H9 (cell line): Measurements from ENCODE around the gene TMEM63C. TPM values are rescaled to one million over a fixed set of nuclear protein-coding genes. Genes with fewer than 3 reads are reported as not detected.

Experiments used
- DNase-seq: peaks from one replicate; pipeline ENCODE4 v3.0.0-alpha.2; 2017
- H2AFZ ChIP-seq: one replicate; pipeline ENCODE4 v1.6.1; 2013; ENCODE audit warnings: mild to moderate bottlenecking, low read length, control low read depth, moderate library complexity
- H2AK5ac ChIP-seq: 2 replicates; pipeline ENCODE4 v1.6.1; 2013; ENCODE audit warnings: low read length, control low read depth, mixed read lengths; ENCODE audit not compliant: insufficient read length
- H2BK120ac ChIP-seq: one replicate; pipeline ENCODE4 v1.6.1; 2013; ENCODE audit warnings: low read depth, mild to moderate bottlenecking, low read length, control low read depth, inconsistent platforms; ENCODE audit not compliant: poor library complexity, severe bottlenecking
- H2BK12ac ChIP-seq: 2 replicates; pipeline ENCODE4 v1.6.1; 2013; ENCODE audit warnings: low read length, control low read depth, mixed read lengths, low read depth; ENCODE audit not compliant: insufficient read length
- H2BK15ac ChIP-seq: 2 replicates; pipeline ENCODE4 v1.6.1; 2013; ENCODE audit warnings: low read depth, low read length, control low read depth
- H2BK20ac ChIP-seq: one replicate; pipeline ENCODE4 v1.6.1; 2013; ENCODE audit warnings: low read depth, mild to moderate bottlenecking, low read length, control low read depth, inconsistent platforms; ENCODE audit not compliant: poor library complexity, severe bottlenecking
- H2BK5ac ChIP-seq: 2 replicates; pipeline ENCODE4 v1.6.1; 2013; ENCODE audit warnings: low read length, control low read depth, mixed read lengths; ENCODE audit not compliant: insufficient read length
- H3K14ac ChIP-seq: 2 replicates; pipeline ENCODE4 v1.6.1; 2013; ENCODE audit warnings: low read length, control low read depth; ENCODE audit not compliant: insufficient read depth
- H3K18ac ChIP-seq: 2 replicates; pipeline ENCODE4 v1.6.1; 2013; ENCODE audit warnings: low read depth, mild to moderate bottlenecking, mixed read lengths, low read length, control low read depth; ENCODE audit not compliant: insufficient read length
- H3K23ac ChIP-seq: 2 replicates; pipeline ENCODE4 v1.6.1; 2013; ENCODE audit warnings: low read length, control low read depth, mixed read lengths, low read depth; ENCODE audit not compliant: insufficient read length
- H3K23me2 ChIP-seq: 2 replicates; pipeline ENCODE4 v1.6.1; 2013; ENCODE audit warnings: low read depth, mild to moderate bottlenecking, mixed read lengths, low read length, control low read depth; ENCODE audit not compliant: insufficient read length, poor library complexity, severe bottlenecking
- H3K27ac ChIP-seq: 2 replicates; pipeline ENCODE4 v1.5.1; 2013; ENCODE audit warnings: low read length, control low read depth, mixed read lengths, low read depth; ENCODE audit not compliant: insufficient read length
- H3K27me3 ChIP-seq: 2 replicates; pipeline ENCODE4 v1.6.1; 2013; ENCODE audit warnings: low read length, control low read depth, inconsistent platforms; ENCODE audit not compliant: insufficient read depth
- H3K4ac ChIP-seq: 2 replicates; pipeline ENCODE4 v1.6.1; 2013; ENCODE audit warnings: low read depth, mild to moderate bottlenecking, control low read depth, inconsistent platforms, low read length, moderate library complexity
- H3K4me1 ChIP-seq: 2 replicates; pipeline ENCODE4 v1.6.1; 2013; ENCODE audit warnings: low read length, control low read depth, inconsistent platforms; ENCODE audit not compliant: insufficient read depth
- H3K4me2 ChIP-seq: 2 replicates; pipeline ENCODE4 v1.6.1; 2013; ENCODE audit warnings: low read length, control low read depth, mixed read lengths; ENCODE audit not compliant: insufficient read length, insufficient read depth
- H3K56ac ChIP-seq: 2 replicates; pipeline ENCODE4 v1.6.1; 2013; ENCODE audit warnings: low read depth, mild to moderate bottlenecking, mixed read lengths, low read length, control low read depth; ENCODE audit not compliant: insufficient read length
- H3K79me1 ChIP-seq: 2 replicates; pipeline ENCODE4 v1.6.1; 2013; ENCODE audit warnings: low read depth, mild to moderate bottlenecking, moderate library complexity, low read length, control low read depth, inconsistent platforms; ENCODE audit not compliant: insufficient read depth, poor library complexity, severe bottlenecking
- H3K79me2 ChIP-seq: 2 replicates; pipeline ENCODE4 v1.6.1; 2013; ENCODE audit warnings: low read length, control low read depth, inconsistent platforms; ENCODE audit not compliant: insufficient read depth
- H3K9ac ChIP-seq: 2 replicates; pipeline ENCODE4 v1.6.1; 2013; ENCODE audit warnings: low read length, control low read depth, mixed read lengths; ENCODE audit not compliant: insufficient read length; ENCODE audit errors: extremely low read depth
- H3K9me3 ChIP-seq: one replicate; pipeline ENCODE4 v1.6.1; 2013; ENCODE audit warnings: low read depth, low read length, inconsistent platforms; ENCODE audit not compliant: control insufficient read depth
- H3T11ph ChIP-seq: one replicate; pipeline ENCODE4 v1.6.1; 2013; ENCODE audit warnings: mild to moderate bottlenecking, low read length, control low read depth, inconsistent platforms
- H4K20me1 ChIP-seq: one replicate; pipeline ENCODE4 v1.6.1; 2013; ENCODE audit not compliant: control insufficient read depth, insufficient read length, insufficient read depth
- H4K5ac ChIP-seq: 2 replicates; pipeline ENCODE4 v1.6.1; 2013; ENCODE audit warnings: low read depth, mild to moderate bottlenecking, mixed read lengths, low read length, control low read depth; ENCODE audit not compliant: insufficient read length
- H4K8ac ChIP-seq: replicated peaks from 2 replicates; pipeline ENCODE4 v1.6.1; 2013; ENCODE audit warnings: low read length, control low read depth, mixed read lengths, low read depth; ENCODE audit not compliant: insufficient read length
- H4K91ac ChIP-seq: 2 replicates; pipeline ENCODE4 v1.6.1; 2013; ENCODE audit warnings: low read depth, mild to moderate bottlenecking, moderate library complexity, mixed read lengths, low read length, control low read depth; ENCODE audit not compliant: insufficient read length
- H3K27ac Mint-ChIP-seq, 3 experiments: 2 replicates in 2 of 3; 3 replicates in 1 of 3; pipeline ENCODE4 v1.8.0; 2020 to 2021; ENCODE audit warnings: mixed read lengths in 3 of 3, mild to moderate bottlenecking in 1 of 3, moderate library complexity in 1 of 3
- H3K27me3 Mint-ChIP-seq: 2 replicates; pipeline ENCODE4 v1.8.0; 2021; ENCODE audit warnings: low read depth, mild to moderate bottlenecking, moderate library complexity, mixed read lengths
- H3K36me3 Mint-ChIP-seq, 3 experiments: 2 replicates in 2 of 3; 3 replicates in 1 of 3; pipeline ENCODE4 v1.8.0; 2020 to 2021; ENCODE audit warnings: low read depth in 3 of 3, mixed read lengths in 3 of 3; ENCODE audit not compliant: insufficient read depth in 1 of 3
- H3K4me1 Mint-ChIP-seq, 2 experiments: 2 replicates each; pipeline ENCODE4 v1.8.0; 2020; ENCODE audit warnings: mixed read lengths in 2 of 2
- H3K4me3 Mint-ChIP-seq, 2 experiments: 2 replicates in 1 of 2; 3 replicates in 1 of 2; pipeline ENCODE4 v1.8.0; 2020 to 2021; ENCODE audit warnings: mild to moderate bottlenecking in 2 of 2, mixed read lengths in 2 of 2, moderate library complexity in 1 of 2
- H3K9me3 Mint-ChIP-seq, 2 experiments: 2 replicates in 1 of 2; 3 replicates in 1 of 2; pipeline ENCODE4 v1.8.0; 2020; ENCODE audit warnings: mild to moderate bottlenecking in 2 of 2, mixed read lengths in 2 of 2, moderate library complexity in 1 of 2
- CTCF ChIP-seq: fragments of 200-600 bp; sonication (generic); conservative IDR thresholded peaks from 3 replicates; pipeline ENCODE4 v1.8.0; 2021; ENCODE audit warnings: antibody characterized with exemption, mild to moderate bottlenecking
- WGBS: extraction: QIAGEN DNeasy Blood & Tissue Kit; methylation state at CpG from one replicate; pipeline ENCODE4 v1.1.7; 2013; ENCODE audit warnings: missing lambda C conversion rate, low lambda C conversion rate, mixed read lengths; ENCODE audit not compliant: insufficient read length; ENCODE audit errors: extremely low coverage; 5-methylcytosine and 5-hydroxymethylcytosine counted together
- total RNA-seq: library from RNA; stranded (reverse); gene quantifications from 2 replicates; pipeline ENCODE4 v1.2.1, GENCODE V29; 2021

The TMEM63C gene
- total RNA-seq, 1 experiment from 2014 or later = 2.2 TPM

GRCh38 chr14:77296906-77297305, 115.3 kb downstream of the TMEM63C start:
- Histone ChIP-seq H3K23ac (no peak overlapping the region), H4K8ac (no peak overlapping the region), H3K23me2 (no peaks in the 10 kb centered on the region), H3K79me2 (no peaks in the 10 kb centered on the region), H3K27me3 (no peaks in the 10 kb centered on the region), H2BK12ac (no peak overlapping the region), H2AFZ (no peak overlapping the region), H2BK20ac (no peak overlapping the region), H3K4me1 (no peaks in the 10 kb centered on the region), H3K14ac (no peak overlapping the region), H4K5ac (no peak overlapping the region), H2BK5ac (no peak overlapping the region), H3K18ac (no peak overlapping the region), H4K20me1 (no peaks in the 10 kb centered on the region), H2BK120ac (no peak overlapping the region), H3K9ac (no peak overlapping the region), H3K4ac (no peak overlapping the region), H3K56ac (no peak overlapping the region), H3K27ac (no peak overlapping the region), H2AK5ac (no peak overlapping the region), H3K4me2 (no peak overlapping the region), H3K9me3 (no peaks in the 10 kb centered on the region), H2BK15ac (no peak overlapping the region), H4K91ac (no peak overlapping the region), H3K79me1 (no peaks in the 10 kb centered on the region), H3T11ph (no peak overlapping the region)
- no CpG with 5 or more reads among the region's 8 CpGs for WGBS
- no peak overlapping the region for H3K4me3 Mint-ChIP-seq
- no peaks in the 10 kb centered on the region for H3K27me3 Mint-ChIP-seq
- no peaks in the 10 kb centered on the region for H3K9me3 Mint-ChIP-seq
- peaks cover 7 to 32% (median 21%) of the 10 kb centered on the region in 3 experiments for H3K36me3 Mint-ChIP-seq
- TF ChIP-seq CTCF = no peak
- H3K27ac Mint-ChIP-seq = peak overlapping the region in 1 of 3 experiments; percentile 31; a peak in 1 of 7 replicates
- DNase-seq = no peak
- H3K4me1 Mint-ChIP-seq = peaks cover 9 to 10% of the 10 kb centered on the region in 2 experiments
